HEK293 (cell line): ENCODE measurements around the gene LYST.

Experiments used
- CTCF ChIA-PET: fragments of 350-600 bp; formaldehyde crosslinking; extraction: SDS; loops from one replicate; lab custom pipeline; 2021; ENCODE audit warnings: antibody characterized with exemption; lab: Yijun Ruan, JAX
- POLR2A ChIA-PET: fragments of 300-600 bp; formaldehyde crosslinking; extraction: SDS; loops from one replicate; lab custom pipeline; 2020; ENCODE audit warnings: antibody characterized with exemption, inconsistent platforms; lab: Yijun Ruan, JAX
- H3K27ac ChIP-seq: fragments of 200-500 bp; sonication (Bioruptor generic); 2 replicates; pipeline ENCODE4 v1.5.1; 2014; ENCODE audit warnings: low read depth, low read length, control low read depth, inconsistent platforms; ENCODE audit errors: extremely low read depth
- H3K36me3 ChIP-seq, 2 experiments: fragments of 200-500 bp in 1 of 2; sonication (Bioruptor generic) in 1 of 2; 1 replicate in 1 of 2; 2 replicates in 1 of 2; pipeline ENCODE4 v1.5.1; 2014 to 2017; ENCODE audit warnings: inconsistent platforms in 2 of 2, low read length in 2 of 2; ENCODE audit not compliant: control insufficient read depth in 2 of 2, insufficient read depth in 1 of 2
- H3K4me1 ChIP-seq: fragments of 200-500 bp; sonication (Bioruptor generic); 2 replicates; pipeline ENCODE4 v1.5.1; 2014; ENCODE audit warnings: mild to moderate bottlenecking, low read length, inconsistent platforms; ENCODE audit not compliant: control insufficient read depth, insufficient read depth
- H3K4me3 ChIP-seq: 2 replicates; pipeline ENCODE4 v1.5.1; 2011; ENCODE audit warnings: low read depth, mild to moderate bottlenecking, control low read depth, low read length, moderate library complexity
- H3K9me3 ChIP-seq: fragments of 200-500 bp; sonication (Bioruptor generic); 2 replicates; pipeline ENCODE4 v1.5.1; 2014; ENCODE audit warnings: low read depth, low read length, inconsistent platforms; ENCODE audit not compliant: control insufficient read depth, insufficient read depth
- MZF1 ChIP-seq: fragments of 450-650 bp; formaldehyde crosslinking; IDR thresholded peaks from 2 replicates; pipeline ENCODE4 v1.5.1; 2017; ENCODE audit warnings: missing biosample characterization, missing genetic modification characterization, borderline replicate concordance
- OVOL3 ChIP-seq: fragments of 450-650 bp; formaldehyde crosslinking; IDR thresholded peaks from 2 replicates; pipeline ENCODE4 v1.5.1; 2016; ENCODE audit warnings: missing biosample characterization, missing genetic modification characterization
- PRDM2 ChIP-seq: fragments of 450-650 bp; formaldehyde crosslinking; IDR thresholded peaks from 2 replicates; pipeline ENCODE4 v1.5.1; 2016; ENCODE audit warnings: missing biosample characterization, missing genetic modification characterization, borderline replicate concordance
- SP7 ChIP-seq: fragments of 450-650 bp; formaldehyde crosslinking; IDR thresholded peaks from 2 replicates; pipeline ENCODE4 v1.5.1; 2016; ENCODE audit warnings: missing biosample characterization, missing genetic modification characterization
- ZNF138 ChIP-seq: fragments of 450-650 bp; formaldehyde crosslinking; IDR thresholded peaks from 2 replicates; pipeline ENCODE4 v1.5.1; 2016; ENCODE audit warnings: missing biosample characterization, missing genetic modification characterization, borderline replicate concordance
- ZNF292 ChIP-seq: fragments of 450-650 bp; formaldehyde crosslinking; IDR thresholded peaks from 2 replicates; pipeline ENCODE4 v1.5.1; 2016; ENCODE audit warnings: low read depth, missing biosample characterization, missing genetic modification characterization, borderline replicate concordance
- ZNF354C ChIP-seq: fragments of 450-650 bp; formaldehyde crosslinking; IDR thresholded peaks from 2 replicates; pipeline ENCODE4 v1.5.1; 2016; ENCODE audit warnings: missing biosample characterization, missing genetic modification characterization, low read depth, borderline replicate concordance
- ZNF433 ChIP-seq: fragments of 450-650 bp; formaldehyde crosslinking; IDR thresholded peaks from 2 replicates; pipeline ENCODE4 v1.5.1; 2016; ENCODE audit warnings: missing biosample characterization, missing genetic modification characterization, low read depth
- ZNF449 ChIP-seq: fragments of 450-650 bp; formaldehyde crosslinking; IDR thresholded peaks from 2 replicates; pipeline ENCODE4 v1.5.1; 2017; ENCODE audit warnings: missing biosample characterization, mild to moderate bottlenecking, missing genetic modification characterization, moderate library complexity
- ZNF555 ChIP-seq: fragments of 450-650 bp; formaldehyde crosslinking; conservative IDR thresholded peaks from 2 replicates; pipeline ENCODE4 v1.5.1; 2017; ENCODE audit warnings: missing biosample characterization, mild to moderate bottlenecking, missing genetic modification characterization, inconsistent platforms
- TF ChIP-seq, protein P1 (sequence below): fragments of 450-650 bp; formaldehyde crosslinking; IDR thresholded peaks from 2 replicates; pipeline ENCODE4 v1.5.1; 2017; ENCODE audit warnings: missing biosample characterization, missing genetic modification characterization

Gene LYST

DNA sequence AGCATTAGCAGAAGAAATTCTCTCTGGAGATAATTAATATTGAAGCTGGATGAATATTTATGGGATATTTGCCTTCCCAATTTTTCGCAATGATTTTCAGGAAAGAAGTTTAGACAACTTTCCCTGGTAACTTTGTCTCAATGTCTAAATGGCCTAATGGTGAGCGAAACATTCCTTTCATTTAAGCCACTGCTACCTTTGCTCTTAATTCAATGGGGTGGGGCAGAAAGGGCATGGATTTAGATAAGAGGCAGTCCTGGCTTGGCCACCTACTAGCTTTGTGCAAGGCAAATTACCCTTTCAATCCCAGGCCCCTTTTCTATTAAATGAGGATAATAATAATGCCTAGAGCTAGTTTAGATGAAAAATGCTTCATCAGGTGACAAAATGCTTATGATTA is 27.1 kb upstream of the LYST start (continued):
- TF ChIP-seq MZF1 (tag by site-specific recombination) (no peak), ZNF138 (tag by site-specific recombination) (no peak)

GRCh38 chr1:235892734-235893413 is 26.2 kb upstream of the LYST start:
- H3K4me3 ChIP-seq, result no peak overlapping the region
- CTCF ChIA-PET, result no interaction called here
- TF ChIP-seq ZNF449, result 0 out of 2 replicates have a peak, but pooled peaks have one; percentile 31
- TF ChIP-seq, protein P1, sequence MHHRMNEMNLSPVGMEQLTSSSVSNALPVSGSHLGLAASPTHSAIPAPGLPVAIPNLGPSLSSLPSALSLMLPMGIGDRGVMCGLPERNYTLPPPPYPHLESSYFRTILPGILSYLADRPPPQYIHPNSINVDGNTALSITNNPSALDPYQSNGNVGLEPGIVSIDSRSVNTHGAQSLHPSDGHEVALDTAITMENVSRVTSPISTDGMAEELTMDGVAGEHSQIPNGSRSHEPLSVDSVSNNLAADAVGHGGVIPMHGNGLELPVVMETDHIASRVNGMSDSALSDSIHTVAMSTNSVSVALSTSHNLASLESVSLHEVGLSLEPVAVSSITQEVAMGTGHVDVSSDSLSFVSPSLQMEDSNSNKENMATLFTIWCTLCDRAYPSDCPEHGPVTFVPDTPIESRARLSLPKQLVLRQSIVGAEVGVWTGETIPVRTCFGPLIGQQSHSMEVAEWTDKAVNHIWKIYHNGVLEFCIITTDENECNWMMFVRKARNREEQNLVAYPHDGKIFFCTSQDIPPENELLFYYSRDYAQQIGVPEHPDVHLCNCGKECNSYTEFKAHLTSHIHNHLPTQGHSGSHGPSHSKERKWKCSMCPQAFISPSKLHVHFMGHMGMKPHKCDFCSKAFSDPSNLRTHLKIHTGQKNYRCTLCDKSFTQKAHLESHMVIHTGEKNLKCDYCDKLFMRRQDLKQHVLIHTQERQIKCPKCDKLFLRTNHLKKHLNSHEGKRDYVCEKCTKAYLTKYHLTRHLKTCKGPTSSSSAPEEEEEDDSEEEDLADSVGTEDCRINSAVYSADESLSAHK (tag by site-specific recombination), result no peak
- TF ChIP-seq, all 188 proteins: peak for 1
- POLR2A ChIA-PET, result no interaction called here
- Histone ChIP-seq H3K27ac (no peak overlapping the region), H3K4me1 (no peaks in the 10 kb centered on the region), H3K36me3 (no peaks in the 10 kb centered on the region), H3K9me3 (no peaks in the 10 kb centered on the region)

GRCh38 chr1:235892202-235892601 is 25.5 kb upstream of the LYST start:
- ChIA-PET POLR2A (no interaction called here), CTCF (interaction anchor here (0.6 kb wide), 1 partner anchor 1565 kb away, joined by 3 read pairs; no protein-coding TSS in a partner anchor)
- Histone ChIP-seq H3K9me3 (no peaks in the 10 kb centered on the region), H3K27ac (no peak overlapping the region), H3K4me3 (no peak overlapping the region), H3K4me1 (no peaks in the 10 kb centered on the region), H3K36me3 (no peaks in the 10 kb centered on the region)
- no peak for TF ChIP-seq SP7 (tag by site-specific recombination)
- TF ChIP-seq PRDM2 (tag by site-specific recombination), result no peak
- TF ChIP-seq ZNF433 (tag by site-specific recombination), result no peak
- TF ChIP-seq OVOL3 (tag by site-specific recombination), result no peak
- TF ChIP-seq ZNF354C (tag by site-specific recombination), result no peak
- no peak for TF ChIP-seq ZNF555
- no peak for TF ChIP-seq ZNF292 (tag by site-specific recombination)
